Measurements from ENCODE around the gene PBX3. TPM values are rescaled to one million over a fixed set of nuclear protein-coding genes. Genes with fewer than 3 reads are reported as not detected.

PBX3 gene
- polyA plus RNA-seq, 1 donor (not counting 4 experiments of a cell fraction or from before 2014, with no cell fraction given), result 26.3 TPM

DNA sequence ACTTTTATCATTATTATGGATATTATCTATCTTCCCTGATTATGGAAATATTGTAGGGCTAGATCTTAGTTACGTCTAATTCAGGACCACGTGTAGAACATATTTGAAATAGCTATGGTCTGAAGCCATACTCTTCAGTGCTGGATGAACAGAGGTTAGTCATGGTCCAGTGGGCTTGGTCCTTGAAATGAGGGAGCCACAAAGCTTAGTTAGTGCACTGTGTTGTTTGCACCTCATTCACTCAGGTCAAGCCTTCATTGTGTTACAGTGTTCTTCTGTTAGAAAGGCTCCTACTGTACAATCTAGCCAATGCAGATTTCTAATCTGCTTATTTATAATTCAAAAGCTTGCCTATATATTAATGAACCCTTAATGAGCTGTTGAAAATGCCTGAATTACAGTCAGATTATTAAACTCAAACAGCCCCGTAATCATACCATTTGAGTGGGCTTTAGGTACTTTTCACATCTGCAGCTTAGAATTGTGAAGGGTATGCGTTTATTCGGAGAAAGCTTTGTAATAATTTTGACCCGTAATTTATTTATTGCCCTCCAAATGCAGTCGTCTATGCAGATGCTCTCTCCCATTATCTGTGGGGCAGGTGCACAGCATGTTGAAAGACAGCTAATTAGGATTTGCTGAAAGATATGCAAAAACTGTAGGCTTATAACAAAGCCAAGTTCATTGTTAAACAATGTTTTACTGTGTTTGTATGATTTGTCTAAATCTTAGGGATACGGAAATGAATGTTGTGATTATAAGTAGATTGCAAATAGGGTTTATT is 164.9 kb downstream of the PBX3 start:
- Histone ChIP-seq H3K79me2 (ENCODE audit: control insufficient read depth, insufficient read depth, low read length) (no peaks in the 10 kb centered on the region), H3K9me3 (ENCODE audit: control insufficient read depth, low read depth, low read length) (no peaks in the 10 kb centered on the region), H3K9ac (ENCODE audit: control insufficient read depth, extremely low read depth, insufficient read depth, low read length) (no peak overlapping the region), H3K4me1 (ENCODE audit: control insufficient read depth, extremely low read depth, insufficient read depth, low read length) (no peaks in the 10 kb centered on the region), H3K4me3 (ENCODE audit: control insufficient read depth in 2 of 3, extremely low read depth in 1 of 3, insufficient read depth in 2 of 3, low read depth in 1 of 3, low read length in 3 of 3) (no peak overlapping the region), H3K27ac (ENCODE audit: control insufficient read depth, insufficient read depth, low read length) (no peak overlapping the region), H3K4me2 (ENCODE audit: control insufficient read depth, extremely low read depth, insufficient read depth, low read depth, low read length) (no peak overlapping the region), H3K27me3 (ENCODE audit: control insufficient read depth, extremely low read depth, insufficient read depth, low read length) (no peaks in the 10 kb centered on the region), H3K9me1 (ENCODE audit: control insufficient read depth, extremely low read depth, insufficient read depth, low read length) (no peaks in the 10 kb centered on the region), H2AFZ (ENCODE audit: control insufficient read depth, low read length) (no peak overlapping the region), H3K36me3 (ENCODE audit: control insufficient read depth in 2 of 2, extremely low read depth in 1 of 2, insufficient read depth in 2 of 2, low read length in 2 of 2) (no peaks in the 10 kb centered on the region), H4K20me1 (ENCODE audit: control insufficient read depth, extremely low read depth, insufficient read depth, low read length) (no peaks in the 10 kb centered on the region)
- no peak for TF ChIP-seq EZH2 (IDR thresholded peaks at IDR 0.05; ENCODE audit: low read length)
- TF ChIP-seq CTCF (optimal IDR thresholded peaks at IDR 0.05 in 1 of 3, IDR thresholded peaks at IDR 0.05 in 1 of 3, conservative IDR thresholded peaks at IDR 0.05 in 1 of 3; ENCODE audit: extremely low read depth in 1 of 3, insufficient read depth in 2 of 3, low read length in 3 of 3), result no peak
- DNase-seq (ENCODE audit: low read depth, low spot score) (no peak), FAIRE-seq (no peak)
- dilution Hi-C loops (cut with MboI; ENCODE audit: extremely low pct_ligation_motif_present, low sequenced_read_pairs), result no loop called here

GRCh38 chr9:125912667-125913066 is 165.5 kb downstream of the PBX3 start:
- Histone ChIP-seq H3K9ac (ENCODE audit: control insufficient read depth, extremely low read depth, insufficient read depth, low read length) (no peak overlapping the region), H2AFZ (ENCODE audit: control insufficient read depth, low read length) (no peak overlapping the region), H4K20me1 (ENCODE audit: control insufficient read depth, extremely low read depth, insufficient read depth, low read length) (no peaks in the 10 kb centered on the region), H3K9me3 (ENCODE audit: control insufficient read depth, low read depth, low read length) (no peaks in the 10 kb centered on the region), H3K4me3 (ENCODE audit: control insufficient read depth in 2 of 3, extremely low read depth in 1 of 3, insufficient read depth in 2 of 3, low read depth in 1 of 3, low read length in 3 of 3) (no peak overlapping the region), H3K79me2 (ENCODE audit: control insufficient read depth, insufficient read depth, low read length) (no peaks in the 10 kb centered on the region), H3K9me1 (ENCODE audit: control insufficient read depth, extremely low read depth, insufficient read depth, low read length) (no peaks in the 10 kb centered on the region), H3K4me1 (ENCODE audit: control insufficient read depth, extremely low read depth, insufficient read depth, low read length) (no peaks in the 10 kb centered on the region), H3K4me2 (ENCODE audit: control insufficient read depth, extremely low read depth, insufficient read depth, low read depth, low read length) (no peak overlapping the region), H3K27me3 (ENCODE audit: control insufficient read depth, extremely low read depth, insufficient read depth, low read length) (no peaks in the 10 kb centered on the region), H3K27ac (ENCODE audit: control insufficient read depth, insufficient read depth, low read length) (no peak overlapping the region), H3K36me3 (ENCODE audit: control insufficient read depth in 2 of 2, extremely low read depth in 1 of 2, insufficient read depth in 2 of 2, low read length in 2 of 2) (no peaks in the 10 kb centered on the region)
- TF ChIP-seq EZH2 (IDR thresholded peaks at IDR 0.05; ENCODE audit: low read length), result no peak
- no peak for TF ChIP-seq CTCF (optimal IDR thresholded peaks at IDR 0.05 in 1 of 3, IDR thresholded peaks at IDR 0.05 in 1 of 3, conservative IDR thresholded peaks at IDR 0.05 in 1 of 3; ENCODE audit: extremely low read depth in 1 of 3, insufficient read depth in 2 of 3, low read length in 3 of 3)
- DNase-seq (ENCODE audit: low read depth, low spot score), result no peak
- dilution Hi-C loops (cut with MboI; ENCODE audit: extremely low pct_ligation_motif_present, low sequenced_read_pairs), result no loop called here
- no peak for FAIRE-seq
